SU-DHL-6 (cell line): ENCODE measurements around the gene RPTOR.

Source experiments
- H2AFZ ChIP-seq: fragments of 200-600 bp; sonication (generic); 2 replicates; pipeline ENCODE4 v1.6.1; 2014; ENCODE audit warnings: low read depth, mild to moderate bottlenecking, moderate library complexity, mixed read lengths, antibody characterized with exemption, low read length; ENCODE audit not compliant: severe bottlenecking
- H3F3A ChIP-seq: fragments of 200-600 bp; shearing (Covaris generic); 2 replicates; pipeline ENCODE4 v1.6.0; 2016; ENCODE audit warnings: antibody characterized with exemption, mild to moderate bottlenecking; ENCODE audit not compliant: insufficient read depth
- H3K27ac ChIP-seq: fragments of 200-600 bp; sonication (generic); 2 replicates; pipeline ENCODE4 v1.5.1; 2016; ENCODE audit warnings: low read depth, mild to moderate bottlenecking, low read length, moderate library complexity, mixed read lengths
- H3K27me3 ChIP-seq: fragments of 200-600 bp; sonication (generic), shearing (Covaris generic); 2 replicates; pipeline ENCODE4 v1.6.0; 2014; ENCODE audit warnings: mild to moderate bottlenecking, low read length
- H3K36me3 ChIP-seq: fragments of 200-600 bp; sonication (generic); 2 replicates; pipeline ENCODE4 v1.6.1; 2014; ENCODE audit warnings: mild to moderate bottlenecking, low read length, mixed read lengths
- H3K4me2 ChIP-seq: fragments of 300-600, 200-600 bp; shearing (Covaris generic), sonication (generic); 2 replicates; pipeline ENCODE4 v1.6.0; 2014; ENCODE audit warnings: low read length, low read depth, mild to moderate bottlenecking; ENCODE audit not compliant: poor library complexity, severe bottlenecking
- H3K4me3 ChIP-seq: fragments of 200-600 bp; sonication (generic); 2 replicates; pipeline ENCODE4 v1.5.1; 2014; ENCODE audit warnings: antibody characterized with exemption, low read length, mild to moderate bottlenecking, mixed read lengths; ENCODE audit not compliant: insufficient read depth, poor library complexity, severe bottlenecking
- H3K79me2 ChIP-seq: fragments of 200-600 bp; sonication (generic); 2 replicates; pipeline ENCODE4 v1.6.1; 2014; ENCODE audit warnings: mild to moderate bottlenecking, low read length, moderate library complexity; ENCODE audit not compliant: insufficient read depth
- H3K9ac ChIP-seq: fragments of 200-600 bp; sonication (generic); 2 replicates; pipeline ENCODE4 v1.7.0; 2014; ENCODE audit warnings: mild to moderate bottlenecking, low read length
- H3K9me2 ChIP-seq: fragments of 200-600 bp; sonication (generic); replicated peaks from 2 replicates; pipeline ENCODE4 v1.6.1; 2014; ENCODE audit warnings: low read length; ENCODE audit not compliant: insufficient read depth
- H3K9me3 ChIP-seq: fragments of 200-600 bp; sonication (generic); 2 replicates; pipeline ENCODE4 v1.6.1; 2014; ENCODE audit warnings: low read length, mixed read lengths; ENCODE audit not compliant: insufficient read depth
- H4K20me1 ChIP-seq: fragments of 200-600 bp; sonication (generic); 2 replicates; pipeline ENCODE4 v1.6.1; 2014; ENCODE audit warnings: low read depth, mild to moderate bottlenecking, antibody characterized with exemption, low read length, moderate library complexity, mixed read lengths
- CTCF ChIP-seq: fragments of 200-600 bp; sonication (generic); IDR thresholded peaks from one replicate; pipeline ENCODE4 v1.5.1; 2017; ENCODE audit warnings: antibody characterized with exemption, mild to moderate bottlenecking, low read length, moderate library complexity; ENCODE audit not compliant: insufficient read depth, poor library complexity, severe bottlenecking
- EZH2phosphoT487 ChIP-seq: fragments of 200-600 bp; sonication (generic), shearing (Covaris generic); conservative IDR thresholded peaks from 2 replicates; pipeline ENCODE4 v1.6.1; 2018; ENCODE audit warnings: mild to moderate bottlenecking, antibody characterized with exemption, low read length, moderate library complexity, mixed read lengths

RPTOR gene

GRCh38 chr17:80937462-80938381, 393.1 kb downstream of the RPTOR start:
- Histone ChIP-seq H3K27me3 (no peaks in the 10 kb centered on the region), H2AFZ (no peak overlapping the region), H4K20me1 (no peaks in the 10 kb centered on the region), H3F3A (no peaks in the 10 kb centered on the region), H3K36me3 (no peaks in the 10 kb centered on the region), H3K4me3 (no peak overlapping the region), H3K4me2 (no peak overlapping the region), H3K27ac (no peak overlapping the region), H3K79me2 (no peaks in the 10 kb centered on the region), H3K9ac (no peak overlapping the region), H3K9me3 (no peaks in the 10 kb centered on the region), H3K9me2 (no peaks in the 10 kb centered on the region)
- TF ChIP-seq CTCF (no peak), EZH2phosphoT487 (no peak)

- no peak overlapping the region for H3K4me3 ChIP-seq
- H3K27me3 ChIP-seq, result no peaks in the 10 kb centered on the region
- H4K20me1 ChIP-seq, result no peaks in the 10 kb centered on the region
- H3K9me2 ChIP-seq, result no peaks in the 10 kb centered on the region
- H3K9ac ChIP-seq, result no peak overlapping the region
- H3K36me3 ChIP-seq, result no peaks in the 10 kb centered on the region
- H3K9me3 ChIP-seq, result no peaks in the 10 kb centered on the region
- TF ChIP-seq CTCF, result no peak
- no peak overlapping the region for H3K27ac ChIP-seq
- no peak overlapping the region for H3K4me2 ChIP-seq
- no peaks in the 10 kb centered on the region for H3F3A ChIP-seq
- no peaks in the 10 kb centered on the region for H3K79me2 ChIP-seq
- H2AFZ ChIP-seq, result no peak overlapping the region
Measured at GRCh38 chr17:80938556-80938955, 393.9 kb downstream of the RPTOR start.

GRCh38 chr17:80939151-80940145, 394.8 kb downstream of the RPTOR start:
- Histone ChIP-seq H3K4me2 (no peak overlapping the region), H3K9me3 (no peaks in the 10 kb centered on the region), H3K4me3 (no peak overlapping the region), H4K20me1 (no peaks in the 10 kb centered on the region), H3K9ac (no peak overlapping the region), H3K9me2 (no peaks in the 10 kb centered on the region), H3K27me3 (no peaks in the 10 kb centered on the region), H2AFZ (no peak overlapping the region), H3K79me2 (no peaks in the 10 kb centered on the region), H3K36me3 (no peaks in the 10 kb centered on the region), H3F3A (no peaks in the 10 kb centered on the region), H3K27ac (no peak overlapping the region)
- TF ChIP-seq CTCF (no peak), EZH2phosphoT487 (no peak)
